HG03432 (cell line): ENCODE results near the gene RAPGEF4.
"Not testable (repeated sequence)": the region's sequence is repeated elsewhere in the genome, so short reads cannot be mapped to it uniquely, and the experiment has no call there.

Experiments used
- ATAC-seq: cut with Tn5 transposase; IDR thresholded peaks from one replicate; pipeline ENCODE4 v1.9.1; 2021; ENCODE audit warnings: mild to moderate bottlenecking, moderate library complexity; ENCODE audit not compliant: unreplicated experiment

The RAPGEF4 gene

GRCh38 chr2:172770887-172771286, 35.2 kb downstream of the RAPGEF4 start:
- no peak for ATAC-seq

DNA sequence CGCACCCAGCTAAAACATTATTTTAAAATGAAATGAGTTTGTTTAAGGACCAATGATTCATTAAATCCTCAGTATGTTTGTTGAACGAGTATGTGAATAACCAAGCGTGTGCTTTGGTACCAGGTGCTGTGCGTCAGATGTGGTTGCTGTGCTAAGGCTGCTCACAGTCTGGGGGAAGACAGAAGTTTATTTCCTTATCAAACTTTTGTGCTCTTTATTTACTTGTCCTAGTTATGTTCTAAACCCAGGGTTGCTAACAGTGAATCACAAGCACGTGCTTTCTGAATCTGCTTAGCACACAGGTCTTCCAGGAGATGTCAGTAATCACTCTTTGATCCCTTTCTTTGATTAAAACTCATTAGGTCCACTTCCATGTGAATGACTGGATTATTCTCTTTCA, 37.0 kb downstream of the RAPGEF4 start:
- ATAC-seq = no peak

DNA sequence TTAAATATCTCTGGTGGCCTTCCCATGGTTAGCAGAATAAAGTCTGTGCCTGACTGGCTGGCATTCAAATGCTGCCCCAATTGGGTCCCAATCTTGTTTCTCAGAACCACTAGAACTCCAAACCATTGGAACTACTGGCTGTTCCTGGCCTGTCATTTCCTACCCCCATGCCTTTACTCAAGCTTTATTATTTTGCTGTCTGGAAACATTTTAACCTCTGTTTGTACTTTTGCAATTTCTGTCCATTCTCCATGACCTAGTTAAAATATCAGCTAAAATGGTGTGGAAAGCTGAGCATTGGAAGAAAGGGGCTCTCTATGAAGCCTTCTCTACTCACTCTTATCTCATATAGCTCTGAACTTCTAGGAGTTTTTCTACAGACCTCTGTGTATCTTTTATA, 38.7 kb downstream of the RAPGEF4 start:
- ATAC-seq = no peak

DNA sequence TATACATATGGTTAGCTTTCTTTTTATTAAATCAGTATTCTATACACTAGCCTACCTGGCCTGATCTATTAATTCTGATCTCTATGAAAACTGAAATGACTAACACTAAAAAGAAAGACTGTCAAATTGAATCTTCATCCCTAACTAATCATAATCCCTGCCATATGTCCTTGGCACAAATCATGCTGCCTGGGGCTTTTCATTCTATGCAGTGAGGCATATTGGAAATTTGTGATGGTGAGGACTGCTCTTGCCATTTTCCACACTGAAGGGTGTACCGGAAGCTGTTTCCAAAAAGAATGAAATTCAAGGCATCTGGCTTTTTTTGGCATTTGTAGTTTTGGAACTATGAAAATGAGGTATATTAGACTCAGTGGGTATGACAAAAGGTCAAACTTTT, 39.7 kb downstream of the RAPGEF4 start:
- no peak for ATAC-seq

GRCh38 chr2:172777431-172777830, 41.8 kb downstream of the RAPGEF4 start:
- no peak for ATAC-seq

DNA sequence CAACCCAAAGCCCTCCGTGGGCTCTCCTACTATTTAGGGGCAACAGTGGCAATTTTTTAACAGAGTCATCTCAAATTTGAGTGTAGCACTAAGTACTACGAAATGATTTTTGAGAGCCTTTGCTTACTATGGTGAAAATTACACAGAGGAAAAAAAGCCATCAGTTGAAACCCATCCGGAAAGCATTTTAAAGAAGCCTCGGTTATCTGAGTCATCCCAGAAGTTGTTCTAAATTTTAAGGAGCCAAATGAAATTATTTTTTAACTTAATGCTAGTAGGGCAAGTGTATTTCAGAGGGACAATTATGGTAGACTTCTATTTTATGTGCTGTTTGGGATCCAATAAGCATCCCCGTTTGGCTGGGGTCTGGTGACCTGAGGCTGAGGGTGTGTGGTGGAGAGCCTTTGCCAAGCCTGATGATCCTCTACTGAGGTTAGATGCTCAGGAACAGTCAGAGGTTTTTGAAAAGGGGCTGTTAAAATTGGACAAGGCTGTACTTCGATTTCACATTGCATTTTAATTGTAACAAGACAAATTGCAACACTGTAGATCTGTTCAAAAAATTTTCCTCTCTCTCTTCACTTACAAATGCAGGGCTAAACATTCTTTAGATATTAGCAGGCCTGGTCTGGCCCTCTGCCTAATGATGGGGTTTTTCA, 47.0 kb downstream of the RAPGEF4 start:
- no peak for ATAC-seq

- no peak for ATAC-seq
Observed at GRCh38 chr2:172783165-172783898, 47.7 kb downstream of the RAPGEF4 start.

DNA sequence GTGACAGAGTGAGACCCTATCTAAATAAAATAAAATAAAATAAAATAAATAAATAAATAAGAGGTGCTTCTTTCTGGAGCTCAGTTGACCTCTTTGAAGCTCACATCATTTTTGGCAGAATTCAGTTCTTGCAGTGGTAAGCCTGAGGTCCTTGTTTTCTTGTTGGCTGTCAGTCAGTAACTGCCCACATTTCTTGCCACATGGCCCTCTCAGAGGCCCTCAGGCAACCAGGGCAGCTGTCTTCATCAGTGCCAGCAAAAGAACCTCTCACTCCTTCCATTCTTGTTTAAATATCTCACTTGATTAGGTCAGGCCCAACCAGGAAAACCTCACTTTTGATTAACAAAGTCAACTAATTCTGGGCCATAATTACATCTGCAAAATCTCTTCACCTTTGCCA, 53.2 kb downstream of the RAPGEF4 start:
- no peak for ATAC-seq

DNA sequence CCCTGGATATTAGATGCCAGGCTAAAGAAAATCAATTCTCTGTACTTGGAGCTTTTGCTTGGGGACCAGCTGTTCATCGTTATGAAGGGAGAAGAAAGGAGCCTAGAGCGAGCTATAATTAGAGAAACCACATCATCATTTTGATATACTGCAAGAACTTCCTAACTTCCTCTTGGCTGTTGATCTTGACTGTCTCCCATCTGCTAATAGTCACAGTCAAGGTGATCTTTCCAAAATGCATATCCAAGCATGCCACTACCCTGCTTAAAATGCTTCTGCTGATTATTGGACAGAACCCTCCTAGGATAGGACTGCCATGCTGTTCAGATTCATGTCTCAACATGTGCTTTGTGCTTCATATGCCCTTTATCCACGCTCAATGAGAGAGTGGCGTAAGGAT, 54.8 kb downstream of the RAPGEF4 start:
- ATAC-seq = no peak

- no peak for ATAC-seq
Observed at GRCh38 chr2:172791953-172792352, 56.3 kb downstream of the RAPGEF4 start.

GRCh38 chr2:172792711-172793110, 57.1 kb downstream of the RAPGEF4 start:
- ATAC-seq = no peak

DNA sequence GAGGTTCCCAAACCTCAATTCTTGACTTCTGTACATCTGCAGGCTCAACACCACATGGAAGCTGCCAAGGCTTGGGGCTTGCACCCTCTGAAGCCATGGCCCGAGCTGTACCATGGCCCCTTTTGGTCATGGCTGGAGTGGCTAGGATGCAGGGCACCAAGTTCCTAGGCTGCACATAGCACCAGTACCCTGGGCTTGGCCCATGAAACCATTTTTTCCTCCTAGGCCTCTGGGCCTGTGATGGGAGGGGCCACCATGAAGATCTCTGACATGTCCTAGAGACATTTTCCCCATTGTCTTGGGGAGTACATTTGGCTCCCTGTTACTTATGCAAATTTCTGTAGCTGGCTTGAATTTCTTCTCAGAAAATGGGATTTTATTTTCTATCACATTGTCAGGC, 67.7 kb downstream of the RAPGEF4 start:
- ATAC-seq = not testable (repeated sequence)

DNA sequence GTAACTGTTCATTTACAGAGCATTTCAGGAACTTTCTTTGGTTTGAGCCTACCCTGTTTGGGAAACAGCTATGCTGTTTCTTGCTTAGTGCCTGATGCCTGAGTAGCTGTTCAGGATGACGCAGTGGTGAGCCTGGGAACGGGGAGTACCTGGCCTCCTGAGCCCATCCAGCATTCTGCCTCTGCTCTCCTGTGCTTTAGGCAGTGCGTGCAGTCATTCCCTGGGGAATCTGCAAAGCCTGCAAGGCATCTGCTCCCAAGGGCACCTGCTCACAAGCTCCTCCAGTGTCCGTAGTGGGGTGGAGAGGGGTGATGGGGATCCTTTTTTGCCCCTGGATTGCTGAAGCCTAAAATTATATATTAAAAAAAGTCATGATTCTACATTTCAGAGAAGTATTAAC, 68.8 kb downstream of the RAPGEF4 start:
- no peak for ATAC-seq

DNA sequence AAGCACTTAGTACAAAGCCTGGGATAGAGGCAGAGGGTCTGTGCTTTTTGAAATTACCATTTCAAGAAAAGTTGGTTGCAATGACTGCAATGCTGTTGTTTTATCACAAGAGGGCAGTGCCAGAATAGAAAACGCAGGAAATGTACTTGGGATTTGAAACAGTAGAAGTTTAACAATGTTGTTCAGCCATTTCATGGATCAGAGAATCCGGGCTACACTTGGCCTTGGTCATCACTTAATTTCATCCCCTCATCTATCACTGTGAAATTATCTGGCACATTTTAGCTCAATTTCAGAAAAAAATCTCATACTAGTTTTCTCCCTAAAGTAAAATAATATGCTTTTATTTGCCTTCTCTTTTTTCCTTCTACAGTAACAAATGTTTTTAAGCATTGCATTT, 70.8 kb downstream of the RAPGEF4 start:
- no peak for ATAC-seq

DNA sequence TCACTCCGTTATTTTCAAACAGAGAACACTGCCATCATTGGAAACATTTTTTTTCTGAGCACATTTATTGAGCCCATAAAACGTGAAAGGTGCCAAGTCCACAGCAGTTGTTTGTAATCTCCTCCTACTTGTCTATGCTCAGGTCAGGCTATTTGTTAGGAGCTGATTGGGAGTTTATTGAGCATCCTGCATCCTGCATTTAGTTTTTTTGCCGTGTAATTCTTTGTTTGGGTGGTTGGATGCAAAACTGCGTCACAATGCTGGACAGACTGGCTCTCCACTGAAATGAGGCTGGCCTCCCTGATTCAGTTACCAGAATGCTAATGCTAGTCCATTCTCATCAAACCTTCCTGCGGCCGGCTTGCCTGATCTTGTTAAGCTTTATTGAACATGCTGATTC, 71.4 kb downstream of the RAPGEF4 start:
- no peak for ATAC-seq

- ATAC-seq = no peak
Observed at GRCh38 chr2:172808156-172808555, 72.5 kb downstream of the RAPGEF4 start.

GRCh38 chr2:172811027-172811426, 75.4 kb downstream of the RAPGEF4 start:
- ATAC-seq = no peak

DNA sequence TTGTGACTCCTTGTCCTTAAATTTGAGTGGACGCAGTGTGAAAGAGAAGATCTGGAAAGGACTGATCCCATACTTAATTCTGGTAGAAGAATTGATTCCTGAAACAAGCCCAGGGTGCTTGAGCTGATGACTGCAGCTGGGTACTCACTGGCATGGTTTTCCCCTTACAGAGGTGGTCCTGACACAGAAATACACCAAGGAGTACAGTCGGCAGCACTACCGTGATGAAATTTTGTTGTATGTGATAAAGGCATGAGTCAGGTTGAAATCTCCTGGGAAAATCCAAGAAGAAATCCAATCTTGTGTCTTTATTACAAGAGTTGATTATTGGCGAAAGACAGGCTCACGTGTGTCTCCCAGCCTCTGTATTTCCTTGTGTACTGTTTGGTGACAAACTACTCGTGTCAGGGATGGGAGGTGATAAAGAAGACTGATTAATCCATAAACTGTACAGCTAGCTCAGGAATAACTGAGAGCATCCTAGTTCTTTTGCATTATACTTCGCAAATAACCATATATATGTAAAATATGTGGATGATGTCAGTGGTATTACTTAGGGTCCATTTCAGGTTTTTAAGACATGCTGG, 76.6 kb downstream of the RAPGEF4 start:
- no peak for ATAC-seq

DNA sequence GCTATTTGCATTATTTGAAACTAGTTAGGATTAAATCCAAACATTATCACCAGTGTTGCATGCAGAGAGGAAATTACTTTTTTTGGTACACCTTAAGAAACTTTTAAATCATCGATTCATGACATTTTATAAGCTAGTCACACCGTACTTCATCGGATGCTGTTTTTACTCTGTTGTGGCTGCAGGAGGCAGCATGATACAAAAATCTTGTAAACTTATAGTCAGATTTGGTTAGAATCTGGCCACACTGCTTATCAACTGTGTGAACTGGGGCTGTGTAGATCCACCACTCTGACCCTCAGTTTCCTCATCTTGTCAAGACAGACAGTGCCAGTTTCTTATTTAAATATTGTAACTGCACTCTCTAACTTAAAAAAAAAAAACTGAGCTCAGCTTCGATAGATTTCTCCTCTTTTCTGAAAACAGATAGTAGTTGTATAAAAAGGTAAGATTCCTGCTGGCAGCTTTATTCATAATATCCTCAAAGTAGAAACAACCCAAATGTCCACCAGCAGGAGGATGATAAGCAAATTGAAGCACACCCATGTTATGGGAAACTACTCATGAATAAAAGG, 77.8 kb downstream of the RAPGEF4 start:
- ATAC-seq = no peak

- no peak for ATAC-seq
Observed at GRCh38 chr2:172817411-172817810, 81.8 kb downstream of the RAPGEF4 start.

DNA sequence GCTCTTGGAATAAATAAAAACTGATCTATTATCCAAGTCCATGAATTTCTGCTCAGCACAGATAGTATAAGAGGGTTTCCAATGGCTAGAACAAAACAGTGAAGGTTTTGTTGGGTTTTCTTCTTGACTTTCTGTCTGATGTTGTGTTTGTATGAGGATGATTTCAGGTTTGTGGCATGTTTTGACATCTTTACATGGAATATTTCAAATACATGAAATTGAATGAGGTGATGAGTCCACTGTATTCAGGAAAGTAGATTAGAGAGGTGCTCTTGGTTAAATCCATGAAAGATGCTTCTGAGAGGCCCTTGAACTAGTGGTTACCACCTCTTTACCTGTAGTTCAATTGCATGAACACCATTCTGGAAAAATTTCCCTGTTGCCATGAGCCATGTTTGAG, 84.3 kb downstream of the RAPGEF4 start:
- no peak for ATAC-seq
